ENCODE results near the gene PSMB3. TPM values are rescaled to one million over a fixed set of nuclear protein-coding genes. Genes with fewer than 3 reads are reported as not detected.

Gene PSMB3
- polyA plus RNA-seq, 1 donor from 2014 or later: 426 TPM

DNA sequence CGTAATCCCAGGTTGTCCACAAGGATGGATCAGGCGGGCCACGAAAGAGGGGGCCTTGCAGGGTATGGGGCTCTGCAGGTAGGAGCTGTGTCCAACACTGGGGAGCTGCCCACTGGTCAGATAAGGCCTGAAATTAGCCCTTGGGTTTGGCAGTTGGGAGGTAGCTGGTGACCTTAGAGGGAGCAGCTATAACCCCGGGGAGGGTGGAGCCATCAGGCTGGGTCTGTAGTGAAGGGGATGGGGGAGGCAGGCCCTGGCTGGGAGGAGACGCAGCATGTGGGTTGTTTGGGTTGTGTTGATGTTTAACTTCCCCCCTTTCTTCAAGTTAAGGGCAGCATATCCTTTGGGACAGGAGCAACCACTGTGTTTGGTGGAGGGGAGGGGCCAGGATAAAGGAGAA, 41.6 kb upstream of the PSMB3 start:
- no peaks in the 10 kb centered on the region for H3K27me3 Mint-ChIP-seq
- peaks cover 8 to 32% (median 20%) of the 10 kb centered on the region in 3 donors for H3K4me1 Mint-ChIP-seq
- no peak overlapping the region for H3K27ac Mint-ChIP-seq
- no peaks in the 10 kb centered on the region for H3K9me3 Mint-ChIP-seq
- H3K36me3 Mint-ChIP-seq: peaks cover 2% of the 10 kb centered on the region
- peak overlapping the region in 1 of 4 donors; percentile 19 for H3K4me3 Mint-ChIP-seq

- Mint-ChIP-seq H3K4me3 (no peak overlapping the region), H3K36me3 (peaks cover 2% of the 10 kb centered on the region), H3K27me3 (no peaks in the 10 kb centered on the region), H3K9me3 (no peaks in the 10 kb centered on the region), H3K4me1 (peaks cover 2 to 27% (median 13%) of the 10 kb centered on the region in 3 donors), H3K27ac (no peak overlapping the region)
Observed at GRCh38 chr17:38711792-38712571, 40.6 kb upstream of the PSMB3 start.

- Mint-ChIP-seq H3K27ac (no peak overlapping the region), H3K4me3 (no peak overlapping the region), H3K9me3 (no peaks in the 10 kb centered on the region), H3K27me3 (no peaks in the 10 kb centered on the region), H3K4me1 (peaks cover 0 to 21% (median 12%) of the 10 kb centered on the region in 3 donors), H3K36me3 (peaks cover 2% of the 10 kb centered on the region)
Observed at GRCh38 chr17:38712593-38712992, 39.9 kb upstream of the PSMB3 start.

- peaks cover 1 to 14% (median 8%) of the 10 kb centered on the region in 3 donors for H3K4me1 Mint-ChIP-seq
- H3K27me3 Mint-ChIP-seq: no peaks in the 10 kb centered on the region
- peaks cover 2% of the 10 kb centered on the region for H3K36me3 Mint-ChIP-seq
- no peak overlapping the region for H3K4me3 Mint-ChIP-seq
- H3K27ac Mint-ChIP-seq: peak overlapping the region in 1 of 3 donors; percentile 86
- H3K9me3 Mint-ChIP-seq: no peaks in the 10 kb centered on the region
Observed at GRCh38 chr17:38713456-38714075, 39.0 kb upstream of the PSMB3 start.

- no peaks in the 10 kb centered on the region for H3K9me3 Mint-ChIP-seq
- no peaks in the 10 kb centered on the region for H3K27me3 Mint-ChIP-seq
- peaks cover 4 to 5% (median 5%) of the 10 kb centered on the region in 3 donors for H3K4me1 Mint-ChIP-seq
- peak overlapping the region in 2 of 3 donors; percentile 73 to 89 for H3K27ac Mint-ChIP-seq
- no peak overlapping the region for H3K4me3 Mint-ChIP-seq
- H3K36me3 Mint-ChIP-seq: peaks cover 2% of the 10 kb centered on the region
Observed at GRCh38 chr17:38715216-38715943, 37.2 kb upstream of the PSMB3 start.

DNA sequence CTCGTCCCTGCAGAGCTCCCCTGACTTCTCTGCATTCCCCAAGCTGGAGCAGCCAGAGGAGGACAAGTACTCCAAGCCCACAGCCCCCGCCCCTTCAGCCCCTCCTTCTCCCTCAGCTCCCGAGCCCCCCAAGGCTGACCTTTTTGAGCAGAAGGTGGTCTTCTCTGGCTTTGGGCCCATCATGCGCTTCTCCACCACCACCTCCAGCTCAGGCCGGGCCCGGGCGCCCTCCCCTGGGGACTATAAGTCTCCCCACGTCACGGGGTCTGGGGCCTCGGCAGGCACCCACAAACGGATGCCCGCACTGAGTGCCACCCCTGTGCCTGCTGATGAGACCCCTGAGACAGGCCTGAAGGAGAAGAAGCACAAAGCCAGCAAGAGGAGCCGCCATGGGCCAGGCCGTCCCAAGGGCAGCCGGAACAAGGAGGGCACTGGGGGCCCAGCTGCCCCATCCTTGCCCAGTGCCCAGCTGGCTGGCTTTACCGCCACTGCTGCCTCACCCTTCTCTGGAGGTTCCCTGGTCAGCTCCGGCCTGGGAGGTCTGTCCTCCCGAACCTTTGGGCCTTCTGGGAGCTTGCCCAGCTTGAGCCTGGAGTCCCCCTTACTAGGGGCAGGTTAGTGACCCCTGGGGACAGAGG, 36.1 kb upstream of the PSMB3 start:
- peaks cover 2% of the 10 kb centered on the region for H3K36me3 Mint-ChIP-seq
- no peak overlapping the region for H3K27ac Mint-ChIP-seq

DNA sequence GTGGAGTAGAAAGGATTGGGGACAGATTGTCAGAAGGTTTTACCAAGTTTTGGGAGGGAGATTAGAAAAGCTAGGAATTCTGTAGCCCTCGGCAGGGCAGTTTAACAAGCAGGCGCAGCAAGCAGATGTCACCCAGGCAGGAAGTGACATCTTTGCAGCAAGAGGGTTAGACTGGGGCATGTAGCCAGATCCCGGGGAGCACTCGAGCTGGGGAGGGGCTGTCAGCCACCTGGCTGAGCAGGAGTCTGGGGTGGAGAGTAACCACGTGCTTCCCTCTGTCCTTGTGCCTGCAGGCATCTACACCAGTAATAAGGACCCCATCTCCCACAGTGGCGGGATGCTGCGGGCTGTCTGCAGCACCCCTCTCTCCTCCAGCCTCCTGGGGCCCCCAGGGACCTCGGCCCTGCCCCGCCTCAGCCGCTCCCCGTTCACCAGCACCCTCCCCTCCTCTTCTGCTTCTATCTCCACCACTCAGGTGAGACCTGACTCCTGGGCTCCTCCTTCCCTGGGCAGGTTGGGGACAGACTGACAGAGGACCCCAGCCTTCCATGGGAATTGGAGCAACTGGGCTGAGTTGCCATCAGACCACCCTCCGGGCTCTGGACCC, 35.3 kb upstream of the PSMB3 start:
- no peak overlapping the region for H3K27ac Mint-ChIP-seq
- no peaks in the 10 kb centered on the region for H3K27me3 Mint-ChIP-seq
- no peak overlapping the region for H3K4me3 Mint-ChIP-seq
- H3K4me1 Mint-ChIP-seq: peaks cover 5 to 14% (median 5%) of the 10 kb centered on the region in 3 donors
- no peaks in the 10 kb centered on the region for H3K9me3 Mint-ChIP-seq
- peaks cover 2% of the 10 kb centered on the region for H3K36me3 Mint-ChIP-seq

More for the DNA sequence above, 36.1 kb upstream of the PSMB3 start:
- peaks cover 5 to 14% (median 5%) of the 10 kb centered on the region in 3 donors for H3K4me1 Mint-ChIP-seq
- H3K27me3 Mint-ChIP-seq: no peaks in the 10 kb centered on the region
- no peak overlapping the region for H3K4me3 Mint-ChIP-seq
- no peaks in the 10 kb centered on the region for H3K9me3 Mint-ChIP-seq

- Mint-ChIP-seq H3K9me3 (no peaks in the 10 kb centered on the region), H3K4me3 (no peak overlapping the region), H3K27me3 (no peaks in the 10 kb centered on the region), H3K27ac (peak overlapping the region in 1 of 3 donors; percentile 56), H3K4me1 (peaks cover 5 to 14% (median 9%) of the 10 kb centered on the region in 3 donors), H3K36me3 (peaks cover 4% of the 10 kb centered on the region)
Observed at GRCh38 chr17:38719289-38719942, 33.1 kb upstream of the PSMB3 start.

GRCh38 chr17:38719943-38720641, 32.4 kb upstream of the PSMB3 start:
- Mint-ChIP-seq H3K4me1 (peaks cover 3 to 14% (median 4%) of the 10 kb centered on the region in 3 donors), H3K27ac (no peak overlapping the region), H3K36me3 (peaks cover 2% of the 10 kb centered on the region), H3K27me3 (no peaks in the 10 kb centered on the region), H3K4me3 (no peak overlapping the region), H3K9me3 (no peaks in the 10 kb centered on the region)

GRCh38 chr17:38720941-38721340, 31.6 kb upstream of the PSMB3 start:
- H3K4me3 Mint-ChIP-seq: peak overlapping the region in 1 of 4 donors; percentile 15
- peaks cover 3 to 14% (median 8%) of the 10 kb centered on the region in 3 donors for H3K4me1 Mint-ChIP-seq
- H3K27me3 Mint-ChIP-seq: no peaks in the 10 kb centered on the region
- H3K36me3 Mint-ChIP-seq: peaks cover 2% of the 10 kb centered on the region
- peak overlapping the region in 1 of 3 donors; percentile 79 for H3K27ac Mint-ChIP-seq
- no peaks in the 10 kb centered on the region for H3K9me3 Mint-ChIP-seq

DNA sequence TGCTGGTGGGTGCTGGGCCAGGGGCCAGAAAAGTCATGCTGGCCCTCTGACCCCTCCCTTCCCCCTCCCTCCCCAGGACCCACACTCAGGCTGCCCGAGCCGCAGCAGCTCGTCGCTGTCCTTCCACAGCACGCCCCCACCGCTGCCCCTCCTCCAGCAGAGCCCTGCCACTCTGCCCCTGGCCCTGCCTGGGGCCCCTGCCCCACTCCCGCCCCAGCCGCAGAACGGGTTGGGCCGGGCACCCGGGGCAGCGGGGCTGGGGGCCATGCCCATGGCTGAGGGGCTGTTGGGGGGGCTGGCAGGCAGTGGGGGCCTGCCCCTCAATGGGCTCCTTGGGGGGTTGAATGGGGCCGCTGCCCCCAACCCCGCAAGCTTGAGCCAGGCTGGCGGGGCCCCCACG, 30.7 kb upstream of the PSMB3 start:
- Mint-ChIP-seq H3K4me1 (peaks cover 5 to 14% (median 8%) of the 10 kb centered on the region in 3 donors), H3K4me3 (no peak overlapping the region), H3K9me3 (no peaks in the 10 kb centered on the region), H3K27ac (no peak overlapping the region), H3K36me3 (peaks cover 2% of the 10 kb centered on the region), H3K27me3 (no peaks in the 10 kb centered on the region)

DNA sequence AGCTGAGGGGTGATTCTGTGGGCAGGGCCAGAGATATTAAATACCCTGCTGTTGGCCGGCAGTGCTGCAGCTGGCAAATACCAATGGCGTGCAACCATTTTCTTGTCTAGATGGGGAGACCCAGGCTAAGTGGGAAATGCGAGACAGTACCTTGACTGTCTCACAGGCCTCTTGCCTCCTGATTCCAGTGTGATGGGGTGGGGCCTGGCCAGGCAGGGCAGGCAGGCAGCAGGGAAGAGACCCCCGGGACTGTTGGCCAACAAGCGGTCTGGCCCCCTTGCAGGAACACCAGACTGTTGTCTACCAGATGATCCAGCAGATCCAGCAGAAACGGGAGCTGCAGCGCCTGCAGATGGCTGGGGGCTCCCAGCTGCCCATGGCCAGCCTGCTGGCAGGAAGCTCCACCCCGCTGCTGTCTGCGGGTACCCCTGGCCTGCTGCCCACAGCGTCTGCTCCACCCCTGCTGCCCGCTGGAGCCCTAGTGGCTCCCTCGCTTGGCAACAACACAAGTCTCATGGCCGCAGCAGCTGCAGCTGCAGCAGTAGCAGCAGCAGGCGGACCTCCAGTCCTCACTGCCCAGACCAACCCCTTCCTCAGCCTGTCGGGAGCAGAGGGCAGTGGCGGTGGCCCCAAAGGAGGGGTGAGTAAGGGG, 28.1 kb upstream of the PSMB3 start:
- peaks cover 20 to 28% (median 25%) of the 10 kb centered on the region in 3 donors for H3K4me1 Mint-ChIP-seq
- no peaks in the 10 kb centered on the region for H3K9me3 Mint-ChIP-seq
- no peaks in the 10 kb centered on the region for H3K27me3 Mint-ChIP-seq
- no peak overlapping the region for H3K4me3 Mint-ChIP-seq
- H3K27ac Mint-ChIP-seq: peak overlapping the region in 1 of 3 donors; percentile 48
- peaks cover 2% of the 10 kb centered on the region for H3K36me3 Mint-ChIP-seq

GRCh38 chr17:38725066-38725465, 27.5 kb upstream of the PSMB3 start:
- peaks cover 20 to 29% (median 26%) of the 10 kb centered on the region in 3 donors for H3K4me1 Mint-ChIP-seq
- peaks cover 2% of the 10 kb centered on the region for H3K36me3 Mint-ChIP-seq
- H3K27ac Mint-ChIP-seq: peak overlapping the region in 2 of 3 donors; percentile 13 to 48
- no peak overlapping the region for H3K4me3 Mint-ChIP-seq
- H3K9me3 Mint-ChIP-seq: no peaks in the 10 kb centered on the region
- H3K27me3 Mint-ChIP-seq: no peaks in the 10 kb centered on the region
